Bronchial epithelial cell (primary cell): Measurements from ENCODE around the gene NTF3. TPM values are rescaled to one million over a fixed set of nuclear protein-coding genes. Genes with fewer than 3 reads are reported as not detected.

Source experiments
- DNase-seq: peaks from one replicate; pipeline ENCODE4 v3.0.0-alpha.2; 2010; ENCODE audit warnings: low read depth
- FAIRE-seq: peaks from 2 replicates; lab custom pipeline; 2011; peaks lifted over from hg19 to GRCh38; lab: Jason Lieb, UNC
- H3K27me3 ChIP-seq: 2 replicates; pipeline ENCODE4 v1.5.1; 2011; ENCODE audit warnings: low read length; ENCODE audit not compliant: control insufficient read depth, insufficient read depth
- H3K36me3 ChIP-seq: 2 replicates; pipeline ENCODE4 v1.5.1; 2011; ENCODE audit warnings: low read length; ENCODE audit not compliant: control insufficient read depth, insufficient read depth
- H3K4me3 ChIP-seq: 2 replicates; pipeline ENCODE4 v1.5.1; 2011; ENCODE audit warnings: mild to moderate bottlenecking, low read depth, low read length, control low read depth
- CTCF ChIP-seq: IDR thresholded peaks from 2 replicates; pipeline ENCODE4 v1.5.1; 2011; ENCODE audit warnings: mild to moderate bottlenecking, moderate library complexity, low read length, control low read depth, inconsistent platforms; ENCODE audit not compliant: insufficient read depth, severe bottlenecking
- total RNA-seq: library from RNA; depleted of rRNA; stranded (reverse); fragments of >200 nt; gene quantifications from 2 replicates; pipeline ENCODE4 v1.2.1, GENCODE V29; 2014

NTF3 gene
- total RNA-seq, 1 donor from 2014 or later: not detected

- DNase-seq: no peak
- no peak for TF ChIP-seq CTCF
- no peaks in the 10 kb centered on the region for H3K36me3 ChIP-seq
- no peak for FAIRE-seq
- no peak overlapping the region for H3K4me3 ChIP-seq
- no peaks in the 10 kb centered on the region for H3K27me3 ChIP-seq
Measured at GRCh38 chr12:5492562-5492961, 60.7 kb downstream of the NTF3 start.

GRCh38 chr12:5493018-5493417 is 61.1 kb downstream of the NTF3 start:
- Histone ChIP-seq H3K36me3 (no peaks in the 10 kb centered on the region), H3K27me3 (no peaks in the 10 kb centered on the region), H3K4me3 (no peak overlapping the region)
- TF ChIP-seq CTCF: no peak
- DNase-seq (no peak), FAIRE-seq (no peak)

GRCh38 chr12:5494343-5494742 is 62.4 kb downstream of the NTF3 start:
- no peak for FAIRE-seq
- no peaks in the 10 kb centered on the region for H3K27me3 ChIP-seq
- no peaks in the 10 kb centered on the region for H3K36me3 ChIP-seq
- no peak for TF ChIP-seq CTCF
- no peak overlapping the region for H3K4me3 ChIP-seq
- DNase-seq: no peak

GRCh38 chr12:5497329-5498053 is 65.6 kb downstream of the NTF3 start:
- FAIRE-seq: no peak
- no peaks in the 10 kb centered on the region for H3K36me3 ChIP-seq
- H3K4me3 ChIP-seq: no peak overlapping the region
- H3K27me3 ChIP-seq: no peaks in the 10 kb centered on the region
- no peak for TF ChIP-seq CTCF
- DNase-seq: no peak

GRCh38 chr12:5498076-5498475 is 66.2 kb downstream of the NTF3 start:
- TF ChIP-seq CTCF: no peak
- DNase-seq: peak; percentile 4
- no peaks in the 10 kb centered on the region for H3K27me3 ChIP-seq
- no peak overlapping the region for H3K4me3 ChIP-seq
- FAIRE-seq: no peak
- H3K36me3 ChIP-seq: no peaks in the 10 kb centered on the region

- no peak overlapping the region for H3K4me3 ChIP-seq
- no peaks in the 10 kb centered on the region for H3K27me3 ChIP-seq
- FAIRE-seq (no peak), DNase-seq (no peak)
- no peaks in the 10 kb centered on the region for H3K36me3 ChIP-seq
- no peak for TF ChIP-seq CTCF
Measured at GRCh38 chr12:5498806-5499205, 66.9 kb downstream of the NTF3 start.
